NAMALWA (cell line): ENCODE results near the gene TTLL13.
A peak's percentile ranks its signal among the peaks of the same experiment; 100 is the strongest.
"Not testable (repeated sequence)": the region's sequence is repeated elsewhere in the genome, so short reads cannot be mapped to it uniquely, and the experiment has no call there.

Experiments
- DNase-seq: peaks from one replicate; pipeline ENCODE4 v3.0.0-alpha.2; 2015; ENCODE audit warnings: low spot score

Gene TTLL13

DNA sequence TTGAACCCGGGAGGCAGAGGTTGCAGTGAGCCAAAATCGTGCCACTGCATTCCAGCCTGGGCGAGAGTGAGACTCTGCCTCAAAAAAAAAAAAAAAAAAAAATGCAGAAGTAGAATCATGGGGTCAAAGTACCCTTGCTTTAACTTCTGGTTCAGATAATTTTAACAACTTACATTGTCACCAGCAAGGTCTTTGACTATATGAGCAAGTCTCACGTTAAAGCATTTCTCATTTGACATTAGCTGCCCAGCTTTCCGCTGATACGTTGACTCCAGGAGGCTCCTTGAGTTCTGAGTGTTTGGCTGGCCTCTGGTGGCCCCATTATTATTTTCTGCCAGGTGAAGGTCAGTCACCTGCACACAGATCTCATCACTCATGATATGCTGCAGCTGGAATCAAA is 32.3 kb downstream of the TTLL13 start:
- not testable (repeated sequence) for DNase-seq

DNA sequence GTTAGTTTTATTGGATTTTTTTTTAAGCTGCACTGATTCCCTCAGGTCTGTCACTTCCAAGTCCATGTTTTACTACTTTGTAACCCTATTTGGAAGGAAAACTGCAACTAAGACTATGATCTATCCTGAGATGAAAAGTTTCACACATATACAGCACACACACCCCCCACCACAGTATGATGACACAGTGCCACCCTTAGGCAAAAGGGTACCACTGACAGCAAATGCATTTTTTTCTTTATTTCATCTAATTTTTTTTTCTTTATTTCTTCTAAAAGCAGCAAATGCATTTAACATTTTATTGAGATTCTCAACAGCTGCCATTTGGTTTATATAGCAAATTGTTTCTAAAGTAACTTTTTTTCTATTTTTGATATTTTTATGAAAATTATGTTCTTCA is 37.3 kb downstream of the TTLL13 start:
- DNase-seq, result peak; percentile 68

DNA sequence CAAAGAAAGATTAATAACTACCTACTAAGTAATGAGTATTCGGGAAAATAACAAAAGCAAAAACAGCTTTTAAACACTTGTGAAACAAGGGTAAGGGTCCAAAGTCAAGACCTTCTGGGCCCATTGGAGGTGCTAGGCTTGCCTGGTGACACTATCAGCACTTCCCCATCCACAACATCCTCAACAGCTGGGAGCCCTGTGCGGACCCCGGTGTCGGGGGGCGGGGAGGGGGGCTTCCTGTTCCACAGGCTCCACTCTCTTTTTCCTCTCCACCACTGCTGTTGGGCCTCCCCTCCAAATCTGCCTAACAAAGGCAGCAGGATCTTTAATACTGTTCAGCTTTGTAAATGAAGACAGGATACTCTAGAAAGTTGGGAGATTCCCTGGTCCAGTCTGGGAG is 37.7 kb downstream of the TTLL13 start:
- no peak for DNase-seq

DNA sequence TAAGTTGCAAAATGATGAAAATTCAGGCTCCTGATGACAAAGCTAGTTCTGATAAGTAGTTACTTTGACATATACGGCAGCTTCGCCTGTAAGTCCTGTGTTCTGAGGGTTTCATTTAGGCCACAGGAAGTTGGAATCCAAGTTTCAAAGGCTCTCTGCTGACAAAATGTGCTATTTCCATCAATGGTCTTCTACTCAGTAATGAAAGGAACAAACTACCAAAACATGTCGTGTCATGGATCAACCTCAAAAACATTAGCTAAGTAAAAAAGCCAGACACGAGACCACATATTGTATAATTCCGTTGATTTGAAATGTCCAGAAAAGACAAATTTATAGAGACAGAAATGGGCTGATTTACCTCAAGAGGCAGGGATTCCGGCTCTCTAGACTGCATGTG is 38.6 kb downstream of the TTLL13 start:
- DNase-seq, result no peak

DNA sequence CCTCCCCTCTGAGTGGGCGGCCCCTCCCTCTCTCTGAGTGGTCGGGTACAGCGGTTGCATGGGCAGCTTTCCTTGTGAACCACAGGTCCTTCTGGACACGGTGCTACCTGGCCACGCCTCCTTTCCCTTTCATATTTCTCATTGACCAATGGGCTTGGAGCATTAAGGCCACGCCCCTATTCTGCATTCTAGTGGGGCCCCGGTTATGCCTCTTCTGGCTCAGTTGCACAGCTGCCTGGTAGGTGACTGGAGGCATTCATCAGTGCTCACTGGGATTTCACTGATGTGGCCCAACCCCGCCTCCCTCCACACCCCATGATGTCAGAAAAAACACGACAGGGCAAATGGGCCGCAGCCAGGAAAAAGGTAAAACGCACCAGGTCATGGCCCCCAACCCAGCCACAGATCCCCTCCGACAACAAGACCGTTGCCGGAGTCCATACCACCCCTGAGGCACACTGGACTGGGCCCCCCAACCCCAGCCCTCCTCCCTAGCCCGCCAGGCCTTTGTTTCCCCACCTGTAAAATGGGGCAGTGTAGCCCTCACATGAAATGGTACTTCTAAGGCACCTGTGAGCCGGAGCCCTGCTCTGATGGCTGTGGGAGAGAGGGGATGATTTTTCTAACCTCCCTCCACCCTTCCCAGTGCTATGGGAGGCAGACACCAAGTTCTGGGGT is 42.5 kb downstream of the TTLL13 start:
- peak; percentile 80 for DNase-seq

DNA sequence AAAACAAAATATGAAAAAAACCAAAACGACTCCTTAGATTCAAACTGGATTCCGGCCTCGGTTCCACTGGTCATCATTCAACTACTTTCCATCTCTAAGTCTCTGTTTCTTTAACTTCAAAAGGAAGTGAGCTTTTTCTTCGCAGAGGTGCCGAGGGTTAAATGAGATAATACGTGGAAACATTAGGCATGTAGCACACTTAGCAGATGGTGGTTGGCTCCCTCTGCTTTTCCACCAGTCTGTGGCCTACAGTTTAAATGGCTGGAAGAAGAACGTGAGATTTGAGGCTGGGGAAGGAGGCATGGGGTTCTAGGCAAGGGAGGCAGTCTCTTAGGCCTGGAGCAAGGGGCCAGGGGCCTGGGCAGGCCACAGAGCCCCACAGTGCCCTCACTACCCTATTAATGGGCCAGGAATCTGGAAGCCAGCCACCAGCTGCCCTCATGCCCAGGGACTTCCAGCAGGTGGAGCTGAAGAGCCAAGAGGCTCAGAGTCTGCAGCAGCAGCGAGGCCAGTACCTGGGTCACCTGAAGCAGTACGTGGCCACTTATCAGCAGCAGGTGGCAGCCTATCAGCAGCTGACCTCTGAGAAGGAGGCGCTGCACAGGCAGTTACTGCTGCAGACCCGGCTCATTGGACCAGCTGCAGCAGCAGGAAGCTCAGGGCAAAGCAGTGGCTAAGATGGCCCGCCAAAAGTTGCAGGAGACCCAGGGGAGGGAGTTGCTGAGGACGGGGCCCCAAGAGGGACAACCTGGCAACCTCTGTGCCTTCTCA is 43.9 kb downstream of the TTLL13 start:
- peak; percentile 82 for DNase-seq

DNA sequence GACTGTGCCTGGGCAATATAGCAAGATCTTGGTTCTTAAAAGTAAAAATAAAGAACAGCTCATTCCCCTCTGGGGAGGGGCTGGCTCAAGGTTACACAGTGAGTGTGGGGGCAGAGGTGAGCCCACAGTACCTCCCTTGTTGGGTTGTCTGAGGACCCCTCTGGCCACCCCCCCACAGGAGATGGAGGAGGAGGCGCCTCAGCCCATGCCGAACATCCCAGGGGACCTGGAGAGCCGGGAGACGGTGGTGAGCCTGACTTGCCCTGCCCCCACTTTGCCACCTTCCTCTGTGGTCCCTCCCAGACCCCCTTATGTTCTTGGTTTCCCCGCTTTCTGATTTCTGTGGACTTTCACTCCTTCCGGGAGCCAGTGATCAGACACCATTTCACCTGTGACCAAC is 44.8 kb downstream of the TTLL13 start:
- DNase-seq, result no peak

DNA sequence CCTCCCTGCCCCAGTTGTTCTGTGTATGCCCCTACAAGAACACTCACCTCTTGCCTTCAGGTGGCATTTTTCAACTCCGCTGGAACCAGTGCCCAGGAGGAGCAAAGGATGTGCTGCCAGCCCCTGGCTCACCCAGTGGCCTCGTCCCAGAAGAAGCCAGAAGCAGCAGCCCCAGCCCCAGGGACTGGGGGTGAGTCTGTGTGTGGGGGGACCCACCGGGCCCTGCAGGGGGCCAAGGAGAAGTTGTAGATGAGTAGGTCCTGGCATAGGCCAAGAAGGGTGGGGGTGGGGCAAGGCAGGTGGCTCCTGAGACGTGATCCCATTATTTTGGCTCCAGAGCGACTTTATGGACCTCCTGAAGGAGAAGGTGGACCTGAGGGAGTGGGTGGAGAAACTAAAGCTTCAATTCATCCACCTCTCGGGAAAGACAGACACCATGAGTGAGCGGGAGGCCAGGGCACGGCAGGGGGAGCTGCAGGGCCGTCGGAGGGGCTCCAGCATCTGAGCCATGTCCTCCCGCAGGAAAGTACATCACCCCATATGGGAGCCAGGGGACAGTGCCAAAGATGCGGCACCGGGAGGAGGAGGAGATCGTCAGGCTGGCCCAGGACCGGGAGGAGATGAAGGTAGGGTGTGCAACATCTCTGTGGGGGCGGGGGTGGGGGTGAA is 45.4 kb downstream of the TTLL13 start:
- DNase-seq, result no peak

DNA sequence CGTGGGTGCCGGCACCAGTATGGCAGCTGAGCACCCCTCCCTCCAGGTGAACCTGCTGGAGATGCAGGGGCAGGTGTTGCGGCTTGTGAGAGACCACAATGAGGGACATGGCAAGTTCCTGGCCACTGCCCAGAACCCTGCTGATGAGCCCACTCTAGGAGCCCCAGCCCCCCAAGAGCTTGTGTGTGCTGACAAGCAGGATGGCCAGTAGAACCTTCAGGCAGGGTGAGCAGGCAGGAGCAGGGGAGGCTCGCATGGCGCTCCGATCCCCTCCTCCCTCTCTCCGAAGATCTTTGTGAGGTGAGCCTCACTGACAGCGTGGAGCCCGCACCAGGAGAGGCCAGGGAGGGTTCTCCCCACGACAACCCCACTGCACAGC is 45.9 kb downstream of the TTLL13 start:
- DNase-seq, result no peak

DNA sequence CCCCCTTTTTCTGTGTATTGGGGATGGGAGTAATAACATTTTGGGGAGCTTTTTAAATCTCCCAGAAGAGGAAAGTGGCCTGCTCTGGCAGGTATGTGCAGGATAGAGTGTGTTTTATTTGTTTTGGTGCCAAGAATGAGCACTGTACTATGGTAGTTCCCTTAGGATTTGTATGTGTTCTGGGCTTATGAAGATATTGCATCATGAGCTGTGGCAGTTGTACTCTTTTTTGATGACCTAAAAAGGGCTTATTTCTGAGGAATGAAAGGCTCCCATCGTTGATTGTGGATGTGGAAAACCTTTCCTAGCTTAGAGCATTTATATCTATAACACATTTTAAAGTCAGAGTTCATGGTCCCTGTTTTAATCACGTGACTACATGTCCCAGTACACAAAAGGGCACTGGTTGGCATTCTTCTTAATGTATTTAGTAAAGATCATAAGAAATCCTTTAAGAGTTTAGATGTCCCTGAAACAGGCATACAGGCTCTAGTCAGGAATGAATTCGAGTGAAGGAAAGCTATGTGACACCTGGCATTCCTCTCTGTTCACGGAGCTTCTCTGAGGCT is 47.0 kb downstream of the TTLL13 start:
- not testable (repeated sequence) for DNase-seq

DNA sequence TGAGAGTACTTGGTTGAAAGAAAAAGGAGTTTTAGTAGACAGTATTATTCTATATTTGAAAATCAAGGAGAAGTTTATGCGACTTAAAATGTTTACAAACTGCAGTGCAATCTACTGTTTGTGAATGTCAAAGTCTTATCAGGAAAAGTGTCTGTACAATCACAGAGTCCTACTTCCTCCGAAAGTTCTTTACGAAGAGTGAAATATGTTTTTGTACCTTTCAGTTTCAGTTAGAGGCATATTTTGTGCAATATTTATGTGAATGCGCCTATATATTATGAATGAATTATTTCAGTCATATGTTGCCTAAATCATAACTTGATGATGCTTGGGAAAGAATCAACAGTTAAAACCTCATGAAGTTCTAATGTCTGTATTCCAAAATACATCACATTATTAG is 47.7 kb downstream of the TTLL13 start:
- DNase-seq, result no peak

DNA sequence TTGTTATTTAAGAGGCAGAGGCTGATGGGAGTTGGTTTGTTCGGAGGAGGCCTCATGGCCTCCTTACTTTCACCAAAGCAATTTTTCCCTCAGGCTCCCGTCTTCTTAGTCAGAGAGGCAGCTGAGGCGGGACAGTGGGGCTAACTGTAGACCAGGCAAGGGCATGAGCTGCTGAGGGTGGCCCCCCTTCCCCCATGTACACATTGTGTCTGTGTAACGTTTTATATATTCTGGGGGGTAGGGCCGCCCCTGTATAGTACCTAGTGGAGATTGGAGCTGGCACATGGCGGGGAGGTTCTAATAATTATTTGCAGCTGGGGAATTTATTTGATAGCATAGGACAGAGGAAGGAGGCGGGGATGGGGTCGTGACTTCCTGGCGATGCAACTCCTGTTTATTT is 51.2 kb downstream of the TTLL13 start:
- no peak for DNase-seq

DNA sequence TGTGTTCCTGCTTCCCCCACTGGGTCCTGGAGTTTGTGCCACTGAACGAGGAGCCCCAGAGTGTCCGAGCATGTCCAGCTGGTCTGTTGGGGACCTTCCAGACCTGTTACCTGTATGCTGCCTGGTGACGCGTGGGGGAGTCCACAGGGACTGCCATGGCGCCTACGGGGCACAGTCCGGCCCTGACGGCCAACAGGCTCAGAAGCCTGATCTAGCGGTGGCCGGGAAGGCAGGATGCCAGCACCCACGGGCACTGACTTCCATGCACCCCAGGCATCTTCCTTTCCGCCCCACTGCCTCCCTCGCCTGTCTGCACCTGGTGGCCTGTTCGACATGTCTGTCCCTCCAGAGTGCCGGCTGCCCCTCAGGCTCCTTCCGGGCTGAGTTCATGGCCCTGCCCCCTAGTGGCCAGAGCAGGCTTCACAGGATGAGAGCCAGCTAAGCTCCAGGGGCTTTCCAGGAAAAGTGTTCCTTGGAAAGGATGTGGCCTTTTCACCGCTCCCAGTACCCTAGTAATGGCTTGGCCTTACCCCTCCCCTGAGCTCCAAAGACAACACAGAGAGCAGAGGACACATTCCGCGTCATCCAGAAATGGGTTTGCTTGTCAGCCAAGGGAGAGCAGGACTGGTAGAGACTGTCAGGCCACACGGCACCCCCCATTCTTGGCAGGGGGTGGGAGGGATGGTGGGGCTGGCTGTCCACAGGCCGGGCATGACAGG is 51.8 kb downstream of the TTLL13 start:
- DNase-seq, result peak; percentile 77

DNA sequence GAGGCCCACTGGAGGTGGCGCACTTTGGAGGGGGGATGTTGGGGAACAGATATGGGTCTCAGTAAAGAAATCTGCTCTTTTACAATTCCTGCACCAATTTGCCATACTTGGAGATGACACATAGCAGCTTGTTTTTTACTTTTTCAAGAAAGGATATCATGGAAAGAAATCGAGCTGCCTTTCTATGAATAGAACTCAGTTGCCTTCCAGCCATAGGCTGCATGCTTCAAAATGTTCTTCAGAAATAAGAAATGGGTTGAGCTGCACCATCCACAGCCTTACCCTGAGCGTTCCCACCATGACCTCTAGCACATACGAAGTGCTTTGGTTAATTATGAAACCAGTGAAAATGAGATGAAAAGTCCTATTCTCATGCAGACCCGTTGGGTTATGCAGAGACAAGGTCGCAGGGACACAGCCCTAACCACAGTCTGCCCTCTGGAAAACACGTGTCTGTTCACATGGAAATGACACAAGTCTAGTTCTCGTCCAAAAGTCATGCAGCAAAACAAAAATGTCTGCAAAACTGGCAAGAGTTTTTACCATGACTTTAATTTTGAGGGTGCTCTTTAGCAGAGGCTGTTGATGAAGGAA is 52.4 kb downstream of the TTLL13 start:
- no peak for DNase-seq

DNA sequence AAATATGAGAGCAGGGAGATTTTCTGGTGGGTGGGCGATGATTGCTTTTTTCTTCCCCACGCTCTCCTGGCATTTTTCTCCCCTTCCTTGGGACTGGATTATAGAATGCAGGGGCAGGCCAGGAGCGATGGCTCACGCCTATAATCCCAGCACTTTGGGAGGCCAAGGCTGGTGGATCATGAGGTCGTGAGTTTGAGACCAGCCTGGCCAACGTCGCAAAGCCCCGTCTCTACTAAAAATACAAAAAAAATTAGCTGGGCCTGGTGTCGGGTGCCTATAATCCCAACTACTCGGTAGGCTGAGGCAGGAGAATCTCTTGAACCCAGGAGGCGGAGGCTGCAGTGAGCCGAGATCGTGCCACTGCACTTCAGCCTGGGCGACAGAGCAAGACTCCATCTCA is 56.0 kb downstream of the TTLL13 start:
- DNase-seq, result not testable (repeated sequence)

DNA sequence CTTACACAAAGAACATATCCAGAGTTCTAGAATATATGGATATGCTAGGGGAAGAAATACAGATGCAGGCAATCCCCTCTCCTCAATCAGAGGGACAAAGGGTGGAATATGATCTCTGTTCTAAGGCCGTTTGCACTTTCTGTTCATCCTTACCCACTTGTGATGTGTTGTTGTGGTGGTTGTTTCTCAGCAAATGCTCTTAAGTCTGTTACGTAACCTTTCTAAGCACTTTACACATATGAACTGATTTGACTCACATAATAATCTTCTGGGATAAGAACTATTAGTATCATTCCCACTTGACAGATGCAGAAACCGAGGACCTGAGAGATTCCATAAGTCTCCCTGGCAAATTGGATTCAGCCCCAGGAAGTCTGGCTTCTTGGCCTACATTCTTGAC is 56.6 kb downstream of the TTLL13 start:
- no peak for DNase-seq

DNA sequence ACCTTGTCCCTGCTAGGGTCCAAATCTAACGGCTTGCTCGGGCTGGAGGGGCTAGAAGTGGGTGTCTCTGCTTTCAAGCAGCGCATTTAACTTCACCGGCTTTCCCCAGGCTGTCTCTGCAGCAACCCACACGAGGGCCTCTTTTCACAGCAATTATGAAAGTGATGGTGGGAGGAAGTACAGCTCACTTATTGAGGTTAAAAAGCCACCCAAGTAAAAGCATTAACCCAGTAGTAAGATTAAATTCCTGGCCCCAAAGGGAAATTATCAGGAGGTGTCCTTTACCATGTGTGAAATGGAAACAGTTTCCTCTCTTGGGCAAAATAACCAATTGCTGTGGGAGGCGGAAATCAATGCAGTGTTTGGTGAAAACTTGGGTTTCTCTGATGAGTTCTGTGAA is 57.2 kb downstream of the TTLL13 start:
- no peak for DNase-seq

DNA sequence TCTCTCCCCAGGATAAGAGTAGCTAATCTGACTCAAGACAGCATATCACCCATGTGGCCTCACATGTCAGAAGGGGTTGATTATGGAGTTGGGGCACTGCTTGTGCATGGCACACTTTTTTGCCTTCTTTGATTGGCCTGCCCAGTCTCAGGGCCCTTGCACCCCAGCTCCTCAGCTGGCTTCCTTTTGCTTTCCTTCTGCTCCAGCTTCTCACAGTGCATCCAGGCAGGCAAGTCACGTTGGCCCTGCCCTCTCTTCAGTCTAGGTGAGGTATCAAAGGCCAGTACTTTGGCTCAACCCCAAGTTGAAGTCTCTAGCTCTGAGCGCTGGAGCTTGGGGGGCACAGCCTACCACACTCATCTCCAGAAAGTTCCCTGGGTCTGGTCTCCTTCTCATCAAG is 58.3 kb downstream of the TTLL13 start:
- no peak for DNase-seq

DNA sequence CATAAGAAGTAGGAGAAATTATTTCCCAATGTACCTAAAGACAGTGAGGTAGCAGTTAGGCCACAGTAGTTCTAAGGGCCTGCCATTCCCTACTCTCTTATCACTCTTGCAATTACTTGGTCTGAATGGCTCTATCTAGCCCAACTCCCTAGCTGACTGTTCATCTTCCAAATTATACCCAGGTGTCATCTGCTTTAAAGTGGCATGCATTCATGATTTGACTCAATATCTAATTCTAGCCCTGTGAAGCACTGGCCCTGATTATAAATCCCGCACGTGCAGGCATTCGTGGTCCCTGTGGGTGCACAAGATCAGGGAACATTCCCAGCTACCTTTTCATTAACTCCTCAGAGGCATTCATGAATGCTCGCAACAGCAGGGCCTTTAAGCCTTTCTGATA is 59.7 kb downstream of the TTLL13 start:
- no peak for DNase-seq
